ENCODE measurements around the gene AKT3. TPM values are rescaled to one million over a fixed set of nuclear protein-coding genes. Genes with fewer than 3 reads are reported as not detected.

Gene AKT3
- total and polyA plus RNA-seq, 2 of the 8 experiments (the other 6 are each of a cell fraction or from before 2014, with no cell fraction given) = 6.0 to 36.4 TPM

- Histone ChIP-seq H3K79me1 (ENCODE audit: low read depth, low read length) (no peaks in the 10 kb centered on the region), H4K91ac (replicated peaks; ENCODE audit: insufficient read length, low read length) (no peak overlapping the region), H3K36me3 (ENCODE audit: control insufficient read depth in 2 of 4, insufficient read depth in 4 of 4, low read length in 3 of 4) (peaks cover 0 to 11% (median 4%) of the 10 kb centered on the region in 4 experiments; a peak in 4 of 8 replicates), H3K23me2 (ENCODE audit: low read depth, low read length) (no peaks in the 10 kb centered on the region), H3K23ac (ENCODE audit: insufficient read length) (no peak overlapping the region), H2BK20ac (ENCODE audit: low read length) (no peak overlapping the region), H3K14ac (ENCODE audit: insufficient read length) (no peak overlapping the region), H2AK5ac (ENCODE audit: low read depth, low read length) (no peak overlapping the region), H4K8ac (ENCODE audit: extremely low read depth, insufficient read depth, low read length) (no peak overlapping the region), H2AFZ (ENCODE audit: low read length) (no peak overlapping the region), H2BK15ac (ENCODE audit: low read length) (no peak overlapping the region), H3K27ac (ENCODE audit: low read depth, low read length) (no peak overlapping the region), H3K4me1 (replicated peaks in 1 of 4; ENCODE audit: control insufficient read depth in 3 of 4, insufficient read depth in 4 of 4, low read length in 3 of 4) (peaks cover 0 to 3% (median 0%) of the 10 kb centered on the region in 4 experiments; a peak in 2 of 7 replicates), H3K4me2 (ENCODE audit: insufficient read depth in 1 of 2, low read depth in 2 of 2, low read length in 2 of 2) (no peak overlapping the region), H3K79me2 (ENCODE audit: control insufficient read depth in 1 of 2, insufficient read depth in 2 of 2, low read length in 2 of 2) (no peaks in the 10 kb centered on the region), H3K4ac (replicated peaks; ENCODE audit: insufficient read length, low read depth, low read length) (no peak overlapping the region), H3K4me3 (ENCODE audit: extremely low read depth in 1 of 4, insufficient read depth in 2 of 4, low read depth in 3 of 4, low read length in 4 of 4) (no peak overlapping the region), H3K9me3 (ENCODE audit: insufficient read depth in 2 of 2, low read depth in 1 of 2, low read length in 1 of 2) (peaks cover 0 to 5% of the 10 kb centered on the region in 2 experiments; a peak in 2 of 4 replicates), H3K9ac (replicated peaks in 1 of 4; ENCODE audit: extremely low read depth in 1 of 4, low read depth in 3 of 4, low read length in 3 of 4) (no peak overlapping the region), H2BK12ac (ENCODE audit: low read depth, low read length) (no peak overlapping the region), H3K18ac (ENCODE audit: extremely low read depth, low read length) (no peak overlapping the region), H3K56ac (replicated peaks; ENCODE audit: insufficient read length, low read depth, low read length) (no peak overlapping the region), H2BK120ac (replicated peaks; ENCODE audit: low read depth, low read length) (no peak overlapping the region), H2BK5ac (ENCODE audit: low read depth, low read length) (no peak overlapping the region), H3K27me3 (replicated peaks in 1 of 4; ENCODE audit: control insufficient read depth in 3 of 4, extremely low read depth in 1 of 4, insufficient read depth in 3 of 4, low read length in 3 of 4) (no peaks in the 10 kb centered on the region), H4K20me1 (replicated peaks in 1 of 2; ENCODE audit: control insufficient read depth in 1 of 2, insufficient read depth in 2 of 2, low read length in 2 of 2) (no peaks in the 10 kb centered on the region), H4K5ac (ENCODE audit: insufficient read length, low read depth, low read length) (no peak overlapping the region)
- DNase-seq (ENCODE audit: low read depth in 1 of 2, low spot score in 2 of 2) (no peak), FAIRE-seq (no peak)
- ChIA-PET CTCF (ENCODE audit: partially characterized antibody) (no interaction called here), POLR2A (ENCODE audit: partially characterized antibody) (interaction anchor here (0.7 kb wide), 1 partner anchor 12 kb away, joined by 4 read pairs; no protein-coding TSS in a partner anchor)
- no peak for TF ChIP-seq SAP30 (IDR thresholded peaks at IDR 0.05; ENCODE audit: insufficient read depth, insufficient replicate concordance, low read length)
- TF ChIP-seq CBX5 (IDR thresholded peaks at IDR 0.05; ENCODE audit: low read depth, low read length) = no peak
- WGBS, 2 experiments (ENCODE audit: extremely low coverage in 1 of 2, insufficient coverage in 1 of 2, insufficient read length in 1 of 2, insufficient replicate concordance in 2 of 2, low coverage in 1 of 2, low lambda C conversion rate in 2 of 2, missing lambda C conversion rate in 1 of 2) = 85% methylated on average over 2 of the region's 2 CpGs; no CpG with 5 or more reads in 1 of the 2 experiments
These were observed 288.3 kb downstream of the AKT3 start for GRCh38 chr1:243561588-243562319.

Data from H1 (cell line).